PC-9 (cell line): Measurements from ENCODE around the gene SPTLC1. TPM values are rescaled to one million over a fixed set of nuclear protein-coding genes. Genes with fewer than 3 reads are reported as not detected.
"Not testable (repeated sequence)": the region's sequence is repeated elsewhere in the genome, so short reads cannot be mapped to it uniquely, and the experiment has no call there.

Experiments used
- BruUV-seq: library from RNA; stranded (reverse); fragments of 400-500 nt; replicated peaks from 2 replicates; lab custom pipeline; 2021; lab: Mats Ljungman, UMichigan
- CTCF ChIA-PET: fragments of 300-600 bp; sonication (Branson Sonifier 250); formaldehyde crosslinking; loops from one replicate; lab custom pipeline; 2022; ENCODE audit warnings: antibody characterized with exemption; lab: Charles Lee
- POLR2A ChIA-PET: fragments of 300-600 bp; sonication (Branson Sonifier 250); formaldehyde crosslinking; loops from one replicate; lab custom pipeline; 2022; ENCODE audit warnings: antibody characterized with exemption; ENCODE audit not compliant: unreplicated experiment; lab: Charles Lee
- DNase-seq, 2 experiments: peaks; one replicate each; pipeline versions ENCODE4 v3.0.0 to v3.0.0-alpha.2; 2015 to 2022; ENCODE audit warnings: mixed read lengths in 1 of 2
- H2AFZ ChIP-seq: fragments of 200-600 bp; sonication (generic); 2 replicates; pipeline ENCODE4 v1.8.1; 2017; ENCODE audit warnings: antibody characterized with exemption
- H3F3A ChIP-seq: fragments of 200-600 bp; sonication (generic); 2 replicates; pipeline ENCODE4 v1.8.1; 2017; ENCODE audit warnings: antibody characterized with exemption, mild to moderate bottlenecking, low read depth; ENCODE audit not compliant: insufficient read depth
- H3K27ac ChIP-seq: fragments of 200-600 bp; sonication (generic); 2 replicates; pipeline ENCODE4 v1.6.1; 2016; ENCODE audit warnings: mixed run types
- H3K27me3 ChIP-seq: fragments of 200-600 bp; sonication (generic); 2 replicates; pipeline ENCODE4 v1.6.1; 2016; ENCODE audit warnings: low read depth, mixed run types; ENCODE audit not compliant: insufficient read depth
- H3K36me3 ChIP-seq: fragments of 200-600 bp; sonication (generic); 2 replicates; pipeline ENCODE4 v1.6.1; 2016; ENCODE audit warnings: low read depth, mixed run types
- H3K4me1 ChIP-seq: fragments of 200-600 bp; sonication (generic); replicated peaks from 2 replicates; pipeline ENCODE4 v1.6.1; 2016; ENCODE audit warnings: mixed run types; ENCODE audit not compliant: insufficient read depth
- H3K4me2 ChIP-seq: fragments of 200-600 bp; sonication (generic); 2 replicates; pipeline ENCODE4 v1.6.1; 2017; ENCODE audit warnings: mixed run types
- H3K4me3 ChIP-seq: fragments of 200-600 bp; sonication (generic); 2 replicates; pipeline ENCODE4 v1.6.1; 2016; ENCODE audit warnings: mixed run types
- H3K79me2 ChIP-seq: fragments of 200-600 bp; sonication (generic); 2 replicates; pipeline ENCODE4 v1.6.1; 2017; ENCODE audit warnings: low read depth, mixed run types
- H3K9me2 ChIP-seq: fragments of 200-600 bp; sonication (generic); 2 replicates; pipeline ENCODE4 v1.8.1; 2017; ENCODE audit warnings: mild to moderate bottlenecking; ENCODE audit not compliant: insufficient read depth
- H3K9me3 ChIP-seq: fragments of 200-600 bp; sonication (generic); 2 replicates; pipeline ENCODE4 v1.8.1; 2016; ENCODE audit warnings: low read depth; ENCODE audit not compliant: insufficient read depth
- H4K20me1 ChIP-seq: fragments of 200-600 bp; sonication (generic); 2 replicates; pipeline ENCODE4 v1.8.1; 2017; ENCODE audit not compliant: insufficient read depth
- CTCF ChIP-seq: fragments of 200-600 bp; sonication (generic); conservative IDR thresholded peaks from 2 replicates; pipeline ENCODE4 v1.6.1; 2017; ENCODE audit warnings: mixed run types, antibody characterized with exemption, mild to moderate bottlenecking, moderate library complexity
- EZH2 ChIP-seq: fragments of 200-600 bp; sonication (generic); IDR thresholded peaks from 2 replicates; pipeline ENCODE4 v1.8.0; 2017; ENCODE audit warnings: antibody characterized with exemption, low read depth
- intact Hi-C: fragments of 100-400 bp; cut with micrococcal nuclease; formaldehyde crosslinking; loops from one replicate; pipeline ENCODE4 v1.10.0; 2022; ENCODE audit not compliant: unreplicated experiment
- total RNA-seq: library from RNA; stranded (reverse); gene quantifications from 2 replicates; pipeline ENCODE4 v1.2.3, GENCODE V29; 2021

The SPTLC1 gene
- total RNA-seq, 1 experiment from 2014 or later, result 103 TPM

GRCh38 chr9:92004045-92004392, 111.2 kb downstream of the SPTLC1 start:
- Histone ChIP-seq H3K27ac (no peak overlapping the region), H3K27me3 (peaks cover 40% of the 10 kb centered on the region), H3K9me3 (no peaks in the 10 kb centered on the region), H3K4me3 (no peak overlapping the region), H2AFZ (no peak overlapping the region), H3K9me2 (no peaks in the 10 kb centered on the region), H3F3A (no peaks in the 10 kb centered on the region), H3K36me3 (no peaks in the 10 kb centered on the region), H4K20me1 (no peaks in the 10 kb centered on the region), H3K4me2 (no peak overlapping the region), H3K79me2 (no peaks in the 10 kb centered on the region), H3K4me1 (no peaks in the 10 kb centered on the region)
- TF ChIP-seq EZH2 (no peak), CTCF (no peak)
- DNase-seq, result no peak
- POLR2A ChIA-PET, result no interaction called here
- no TSS peak for BruUV-seq
- intact Hi-C loops, result no loop called here
- CTCF ChIA-PET, result interaction anchor here (0.6 kb wide), 1 partner anchor 1792 kb away, joined by 8 read pairs; no protein-coding TSS in a partner anchor

GRCh38 chr9:92003308-92004044, 111.7 kb downstream of the SPTLC1 start:
- TF ChIP-seq EZH2 (no peak), CTCF (no peak)
- CTCF ChIA-PET, result interaction anchor here (0.6 kb wide), 1 partner anchor 1792 kb away, joined by 8 read pairs; no protein-coding TSS in a partner anchor

DNA sequence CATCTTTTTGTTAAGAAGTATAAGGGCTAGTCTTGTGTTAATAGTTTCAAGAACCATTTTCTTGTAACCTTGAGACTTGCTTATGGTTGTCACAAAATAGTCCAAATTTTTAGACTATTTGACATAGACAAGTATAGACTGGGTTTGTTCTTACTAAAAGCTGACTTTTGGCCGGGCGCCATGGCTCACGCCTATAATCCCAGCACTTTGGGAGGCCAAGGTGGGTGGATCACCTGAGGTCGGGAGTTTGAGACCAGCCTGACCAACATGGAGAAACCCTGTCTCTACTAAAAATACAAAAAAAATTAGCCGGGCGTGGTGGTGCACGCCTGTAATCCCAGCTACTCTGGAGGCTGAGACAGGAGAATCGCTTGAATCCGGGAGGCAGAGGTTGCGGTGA, 113.3 kb downstream of the SPTLC1 start:
- H3K4me2 ChIP-seq, H3K9me3 ChIP-seq, H3K4me3 ChIP-seq, intact Hi-C loops, H3K4me1 ChIP-seq, H2AFZ ChIP-seq, H3K79me2 ChIP-seq, CTCF ChIA-PET, POLR2A ChIA-PET, H3K27ac ChIP-seq, DNase-seq, H3K9me2 ChIP-seq, H3F3A ChIP-seq, H4K20me1 ChIP-seq, H3K36me3 ChIP-seq, BruUV-seq: not testable (repeated sequence)
- peaks cover 60% of the 10 kb centered on the region for H3K27me3 ChIP-seq

More at GRCh38 chr9:92003308-92004044, 111.7 kb downstream of the SPTLC1 start:
- DNase-seq, result no peak
- Histone ChIP-seq H3K79me2 (no peaks in the 10 kb centered on the region), H3K36me3 (no peaks in the 10 kb centered on the region), H4K20me1 (no peaks in the 10 kb centered on the region), H3K4me2 (no peak overlapping the region), H3K9me2 (no peaks in the 10 kb centered on the region), H3F3A (no peaks in the 10 kb centered on the region), H3K4me1 (no peaks in the 10 kb centered on the region), H3K27me3 (peaks cover 45% of the 10 kb centered on the region), H3K9me3 (no peaks in the 10 kb centered on the region), H3K4me3 (no peak overlapping the region), H3K27ac (no peak overlapping the region), H2AFZ (no peak overlapping the region)
- intact Hi-C loops, result no loop called here
- POLR2A ChIA-PET, result no interaction called here
- BruUV-seq, result no TSS peak

DNA sequence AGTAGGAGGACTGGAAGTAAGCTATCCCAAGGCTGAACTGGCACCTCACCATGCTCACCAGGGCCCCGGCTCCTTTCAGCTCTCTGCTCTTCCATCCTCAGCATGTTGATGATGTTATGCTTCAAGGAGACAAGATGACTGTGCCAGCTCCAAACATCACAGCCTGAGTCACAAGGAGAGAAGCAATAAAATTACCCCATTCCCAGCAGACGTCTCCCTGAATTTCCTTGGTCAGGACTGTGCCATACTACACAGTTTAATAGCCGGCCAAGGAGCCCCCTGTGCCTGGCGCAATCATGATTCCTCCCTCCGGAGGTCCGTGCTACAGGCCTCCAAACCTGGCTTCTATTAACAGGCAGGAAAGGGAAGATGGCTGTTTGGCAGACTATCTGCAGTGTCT, 114.0 kb downstream of the SPTLC1 start:
- Histone ChIP-seq H3K27ac (no peak overlapping the region), H3K27me3 (peaks cover 66% of the 10 kb centered on the region), H2AFZ (no peak overlapping the region), H3K4me2 (no peak overlapping the region), H3K36me3 (no peaks in the 10 kb centered on the region), H3K4me1 (no peaks in the 10 kb centered on the region), H3K79me2 (no peaks in the 10 kb centered on the region), H3F3A (no peaks in the 10 kb centered on the region), H4K20me1 (no peaks in the 10 kb centered on the region), H3K9me2 (no peaks in the 10 kb centered on the region), H3K9me3 (no peaks in the 10 kb centered on the region), H3K4me3 (no peak overlapping the region)
- BruUV-seq, result no TSS peak
- intact Hi-C loops, result no loop called here
- TF ChIP-seq EZH2, result no peak
- TF ChIP-seq CTCF, result no peak
- no peak for DNase-seq
- CTCF ChIA-PET, result no interaction called here
- POLR2A ChIA-PET, result no interaction called here
